H1 (cell line): ENCODE measurements around the gene LTC4S. TPM values are rescaled to one million over a fixed set of nuclear protein-coding genes. Genes with fewer than 3 reads are reported as not detected.

ENCODE experiments used
- CTCF ChIA-PET: fragments of 300-600 bp; sonication (Branson Sonifier 250); formaldehyde crosslinking; loops from one replicate; lab custom pipeline; 2021; ENCODE audit not compliant: partially characterized antibody; lab: Charles Lee
- POLR2A ChIA-PET: fragments of 300-600 bp; sonication (Branson Sonifier 250); formaldehyde crosslinking; loops from one replicate; lab custom pipeline; 2021; ENCODE audit warnings: inconsistent platforms; ENCODE audit not compliant: partially characterized antibody; lab: Charles Lee
- DNase-seq, 2 experiments: peaks; one replicate each; pipeline versions ENCODE4 v3.0.0 to v3.0.0-alpha.2; 2010 to 2022; ENCODE audit warnings: low spot score in 2 of 2, low read depth in 1 of 2, mixed read lengths in 1 of 2
- FAIRE-seq: peaks from 2 replicates; lab custom pipeline; 2011; peaks lifted over from hg19 to GRCh38; lab: Jason Lieb, UNC
- H2AFZ ChIP-seq: 2 replicates; pipeline ENCODE4 v1.8.1; 2012; ENCODE audit warnings: low read length, inconsistent platforms
- H2AK5ac ChIP-seq: 2 replicates; pipeline ENCODE4 v1.6.1; 2013; ENCODE audit warnings: low read depth, low read length
- H2BK120ac ChIP-seq: replicated peaks from 2 replicates; pipeline ENCODE3; 2013; ENCODE audit warnings: low read depth, low read length, inconsistent platforms
- H2BK12ac ChIP-seq: 2 replicates; pipeline ENCODE4 v1.6.1; 2013; ENCODE audit warnings: low read depth, low read length
- H2BK15ac ChIP-seq: 2 replicates; pipeline ENCODE4 v1.6.1; 2013; ENCODE audit warnings: low read length
- H2BK20ac ChIP-seq: 2 replicates; pipeline ENCODE4 v1.6.1; 2013; ENCODE audit warnings: low read length
- H2BK5ac ChIP-seq: 2 replicates; pipeline ENCODE4 v1.6.1; 2013; ENCODE audit warnings: low read depth, low read length
- H3K14ac ChIP-seq: 2 replicates; pipeline ENCODE4 v1.6.1; 2013; ENCODE audit warnings: inconsistent platforms; ENCODE audit not compliant: insufficient read length
- H3K18ac ChIP-seq: 2 replicates; pipeline ENCODE4 v1.6.1; 2013; ENCODE audit warnings: low read length; ENCODE audit errors: extremely low read depth
- H3K23ac ChIP-seq: 2 replicates; pipeline ENCODE4 v1.6.1; 2013; ENCODE audit warnings: inconsistent platforms; ENCODE audit not compliant: insufficient read length
- H3K23me2 ChIP-seq: 2 replicates; pipeline ENCODE4 v1.6.1; 2013; ENCODE audit warnings: low read depth, low read length
- H3K27ac ChIP-seq: 2 replicates; pipeline ENCODE4 v1.6.1; 2011; ENCODE audit warnings: low read depth, low read length, inconsistent platforms
- H3K27me3 ChIP-seq, 4 experiments: replicated peaks in 1 of 4; 1 replicate in 1 of 4; 2 replicates in 3 of 4; pipeline versions ENCODE4 v1.6.1 to v1.8.1; 2011 to 2013; ENCODE audit warnings: low read length in 3 of 4, mild to moderate bottlenecking in 3 of 4, inconsistent platforms in 2 of 4, mixed read lengths in 2 of 4, moderate library complexity in 1 of 4; ENCODE audit not compliant: control insufficient read depth in 3 of 4, insufficient read depth in 3 of 4; ENCODE audit errors: extremely low read depth in 1 of 4
- H3K36me3 ChIP-seq, 4 experiments: 2 replicates each; pipeline versions ENCODE4 v1.6.1 to v1.8.1; 2011 to 2013; ENCODE audit warnings: mild to moderate bottlenecking in 4 of 4, low read length in 3 of 4, moderate library complexity in 2 of 4, control low read depth in 1 of 4, inconsistent platforms in 1 of 4; ENCODE audit not compliant: insufficient read depth in 4 of 4, control insufficient read depth in 2 of 4
- H3K4ac ChIP-seq: replicated peaks from 2 replicates; pipeline ENCODE3; 2013; ENCODE audit warnings: low read length, low read depth, mixed read lengths, inconsistent platforms; ENCODE audit not compliant: insufficient read length
- H3K4me1 ChIP-seq, 4 experiments: replicated peaks in 1 of 4; 1 replicate in 1 of 4; 2 replicates in 3 of 4; pipeline versions ENCODE4 v1.6.1 to v1.8.1; 2011 to 2013; ENCODE audit warnings: low read length in 3 of 4, inconsistent platforms in 2 of 4, mixed read lengths in 1 of 4; ENCODE audit not compliant: insufficient read depth in 4 of 4, control insufficient read depth in 3 of 4
- H3K4me2 ChIP-seq, 2 experiments: 2 replicates each; pipeline versions ENCODE4 v1.6.1 to v1.8.1; 2011 to 2013; ENCODE audit warnings: low read depth in 2 of 2, low read length in 2 of 2, control low read depth in 1 of 2, inconsistent platforms in 1 of 2, mild to moderate bottlenecking in 1 of 2; ENCODE audit not compliant: insufficient read depth in 1 of 2
- H3K4me3 ChIP-seq, 4 experiments: fragments of 200-600, 300-600 bp in 1 of 4; sonication (generic), shearing (Covaris generic), sonication (Bioruptor Twin) in 1 of 4; 2 replicates each; pipeline versions ENCODE4 v1.5.1 to v1.8.1; 2011 to 2016; ENCODE audit warnings: low read length in 4 of 4, low read depth in 3 of 4, control low read depth in 2 of 4, inconsistent platforms in 2 of 4, mild to moderate bottlenecking in 2 of 4, mixed read lengths in 1 of 4, moderate library complexity in 1 of 4; ENCODE audit not compliant: insufficient read depth in 2 of 4; ENCODE audit errors: extremely low read depth in 1 of 4
- H3K56ac ChIP-seq: replicated peaks from 2 replicates; pipeline ENCODE3; 2013; ENCODE audit warnings: low read depth, mild to moderate bottlenecking, mixed read lengths, low read length, inconsistent platforms; ENCODE audit not compliant: insufficient read length
- H3K79me1 ChIP-seq: 2 replicates; pipeline ENCODE4 v1.6.1; 2013; ENCODE audit warnings: low read depth, low read length, control low read depth
- H3K79me2 ChIP-seq, 2 experiments: 2 replicates each; pipeline versions ENCODE4 v1.6.1 to v1.8.1; 2012 to 2013; ENCODE audit warnings: low read length in 2 of 2, mild to moderate bottlenecking in 2 of 2, inconsistent platforms in 1 of 2; ENCODE audit not compliant: insufficient read depth in 2 of 2, control insufficient read depth in 1 of 2
- H3K9ac ChIP-seq, 4 experiments: replicated peaks in 1 of 4; 1 replicate in 1 of 4; 2 replicates in 3 of 4; pipeline versions ENCODE4 v1.6.1 to v1.8.1; 2011 to 2013; ENCODE audit warnings: low read depth in 3 of 4, low read length in 3 of 4, control low read depth in 2 of 4, mild to moderate bottlenecking in 2 of 4, moderate library complexity in 2 of 4, inconsistent platforms in 1 of 4; ENCODE audit errors: extremely low read depth in 1 of 4
- H3K9me3 ChIP-seq, 2 experiments: 2 replicates each; pipeline versions ENCODE4 v1.6.1 to v1.8.1; 2012 to 2013; ENCODE audit warnings: mild to moderate bottlenecking in 2 of 2, moderate library complexity in 2 of 2, control low read depth in 1 of 2, inconsistent platforms in 1 of 2, low read depth in 1 of 2, low read length in 1 of 2, mixed read lengths in 1 of 2; ENCODE audit not compliant: insufficient read depth in 2 of 2
- H4K20me1 ChIP-seq, 2 experiments: replicated peaks in 1 of 2; 2 replicates each; pipeline versions ENCODE3 to v1.8.1; 2011 to 2013; ENCODE audit warnings: inconsistent platforms in 2 of 2, low read length in 2 of 2, mild to moderate bottlenecking in 1 of 2; ENCODE audit not compliant: insufficient read depth in 2 of 2, control insufficient read depth in 1 of 2
- H4K5ac ChIP-seq: 2 replicates; pipeline ENCODE4 v1.6.1; 2013; ENCODE audit warnings: low read length, low read depth, mixed read lengths, inconsistent platforms; ENCODE audit not compliant: insufficient read length
- H4K8ac ChIP-seq: 2 replicates; pipeline ENCODE4 v1.8.0; 2013; ENCODE audit warnings: mild to moderate bottlenecking, moderate library complexity, low read length, inconsistent platforms; ENCODE audit not compliant: insufficient read depth; ENCODE audit errors: extremely low read depth
- H4K91ac ChIP-seq: replicated peaks from 2 replicates; pipeline ENCODE3; 2013; ENCODE audit warnings: low read length, mixed read lengths, inconsistent platforms; ENCODE audit not compliant: insufficient read length
- JUND ChIP-seq: IDR thresholded peaks from 2 replicates; pipeline ENCODE4 v1.6.1; 2011; ENCODE audit warnings: mild to moderate bottlenecking, improper control_type of control experiment, low read length
- KDM4A ChIP-seq: IDR thresholded peaks from one replicate; pipeline ENCODE4 v1.7.1; 2012; ENCODE audit warnings: low read depth, mild to moderate bottlenecking, moderate library complexity, low read length, inconsistent platforms; ENCODE audit not compliant: severe bottlenecking
- SP4 ChIP-seq: IDR thresholded peaks from 2 replicates; pipeline ENCODE4 v1.6.1; 2012; ENCODE audit warnings: low read length, inconsistent platforms
- TCF12 ChIP-seq: IDR thresholded peaks from 2 replicates; pipeline ENCODE4 v1.6.1; 2011; ENCODE audit warnings: low read depth, mild to moderate bottlenecking, low read length
- WGBS, 2 experiments: shearing (Covaris generic) in 1 of 2; methylation state at CpG; one replicate each; pipeline versions ENCODE4 v1.1.6 to v1.1.7; 2013 to 2015; ENCODE audit warnings: low lambda C conversion rate in 2 of 2, mixed read lengths in 2 of 2, inconsistent platforms in 1 of 2, low coverage in 1 of 2, missing lambda C conversion rate in 1 of 2; ENCODE audit not compliant: insufficient replicate concordance in 2 of 2, insufficient coverage in 1 of 2, insufficient read length in 1 of 2; ENCODE audit errors: extremely low coverage in 1 of 2, missing lambda C conversion rate in 1 of 2; 5-methylcytosine and 5-hydroxymethylcytosine counted together
- polyA plus RNA-seq, 7 experiments: library from polyadenylated mRNA; depleted of rRNA in 3 of 7; stranded (reverse) in 5 of 7; unstranded in 2 of 7; fragments of >200 nt in 5 of 7; fragments of 200-250 nt in 2 of 7; gene quantifications; 1 replicate in 5 of 7; 2 replicates in 1 of 7; 4 replicates in 1 of 7; pipeline versions ENCODE4 v1.2.1 to v1.2.3, GENCODE V29; 2011 to 2013; ENCODE audit warnings: missing spikeins in 2 of 7, mixed read lengths in 2 of 7
- total RNA-seq: library from RNA; stranded (reverse); fragmentation: NEBNext Ultra II Directional; extraction: Animal tissue kit (Norgen Biotek cat#: 25700); gene quantifications from 2 replicates; pipeline ENCODE4 v1.2.1, GENCODE V29; 2021
- TF ChIP-seq, protein P1 (sequence below), 3 experiments: IDR thresholded peaks; 1 replicate in 2 of 3; 2 replicates in 1 of 3; pipeline versions ENCODE4 v1.5.1 to v1.6.1; 2011; ENCODE audit warnings: low read length in 3 of 3, mild to moderate bottlenecking in 3 of 3, inconsistent platforms in 2 of 3, low read depth in 1 of 3, moderate library complexity in 1 of 3; ENCODE audit not compliant: insufficient read depth in 1 of 3; ENCODE audit errors: control extremely low read depth in 1 of 3

The LTC4S gene
- total and polyA plus RNA-seq, 2 of the 8 experiments (the other 6 are each of a cell fraction or from before 2014, with no cell fraction given), result 2.2 to 3.7 TPM

DNA sequence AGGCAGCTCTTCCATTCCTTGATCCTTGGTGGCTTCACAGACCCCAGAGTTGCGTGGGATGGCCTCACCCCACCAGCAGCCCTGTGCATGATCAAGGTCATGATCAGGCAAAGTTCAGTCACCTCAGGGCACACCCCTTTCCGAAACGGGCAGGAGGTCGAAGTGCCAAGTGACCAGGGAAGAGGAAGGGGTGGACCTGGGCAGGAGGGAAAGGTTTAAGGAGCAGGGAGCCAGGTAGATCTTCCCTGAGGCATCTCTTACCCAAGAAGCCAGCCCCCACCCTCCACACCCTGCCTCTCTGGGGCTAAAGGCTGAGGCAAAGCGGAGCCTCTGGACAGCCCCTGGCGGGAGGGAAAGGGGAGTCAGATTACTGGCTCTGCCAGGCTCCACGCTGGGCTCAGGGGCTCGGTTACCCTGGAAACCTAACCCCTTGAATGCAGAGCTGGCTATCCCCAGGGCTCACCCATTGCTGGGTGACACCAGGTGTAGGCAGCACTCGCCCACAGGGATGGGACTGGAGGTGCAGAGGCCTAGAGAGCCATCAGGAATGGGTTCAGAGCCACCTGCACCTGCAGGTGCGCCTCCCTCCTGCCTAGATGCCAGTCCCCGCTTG lies 9.3 kb downstream of the LTC4S start:
- H3K27ac ChIP-seq, result no peak overlapping the region
- no peak overlapping the region; the same call in 1 of the 2 replicates for H3K18ac ChIP-seq
- H3K9ac ChIP-seq, result no peak overlapping the region
- peaks cover 0 to 32% (median 30%) of the 10 kb centered on the region in 4 experiments; a peak in 6 of 7 replicates for H3K4me1 ChIP-seq
- H2AK5ac ChIP-seq, result no peak overlapping the region
- no peak overlapping the region for H2BK120ac ChIP-seq
- no peak overlapping the region for H3K14ac ChIP-seq
- H3K27me3 ChIP-seq, result no peaks in the 10 kb centered on the region
- H3K79me2 ChIP-seq, result peaks cover 0 to 22% of the 10 kb centered on the region in 2 experiments; a peak in 2 of 4 replicates
- peaks cover 8 to 26% of the 10 kb centered on the region in 2 experiments for H4K20me1 ChIP-seq
- peak in 1 of 2 experiments; percentile 59 for DNase-seq
- no peak for FAIRE-seq
- H3K4me2 ChIP-seq, result peak overlapping the region; percentile 52 to 59
- no peaks in the 10 kb centered on the region for H3K9me3 ChIP-seq
- H2BK12ac ChIP-seq, result no peak overlapping the region
- H3K79me1 ChIP-seq, result peaks cover 11% of the 10 kb centered on the region
- no peak overlapping the region for H4K5ac ChIP-seq
- peak overlapping the region; percentile 20; the same call in 1 of the 2 replicates for H2BK5ac ChIP-seq
- H2BK20ac ChIP-seq, result no peak overlapping the region
- H3K4me3 ChIP-seq, result peak overlapping the region in 1 of 4 experiments; percentile 42; a peak in 2 of 8 replicates
- peaks cover 10% of the 10 kb centered on the region; the same call in 1 of the 2 replicates for H3K23me2 ChIP-seq
- POLR2A ChIA-PET, result interaction anchor here (1.2 to 16.9 kb wide), 5 partner anchors 14 to 180 kb away, joined by 3 to 207 read pairs (median 4); partner anchors contain the start of genes HNRNPH1 and SQSTM1
- no peak overlapping the region for H4K91ac ChIP-seq
- no peak overlapping the region; the same call in 1 of the 2 replicates for H4K8ac ChIP-seq
- 43% methylated on average over 9 of the region's 11 CpGs; no CpG with 5 or more reads in 1 of the 2 experiments for WGBS, 2 experiments
- peaks cover 11 to 24% (median 20%) of the 10 kb centered on the region in 4 experiments for H3K36me3 ChIP-seq
- no peak overlapping the region for H3K4ac ChIP-seq
- H3K23ac ChIP-seq, result no peak overlapping the region
- no peak overlapping the region for H3K56ac ChIP-seq
- H2AFZ ChIP-seq, result no peak overlapping the region
- CTCF ChIA-PET, result interaction anchor here (0.9 to 3.9 kb wide), 16 partner anchors 11 to 202 kb away, joined by 3 to 23 read pairs (median 6); no protein-coding TSS in a partner anchor
- H2BK15ac ChIP-seq, result no peak overlapping the region
- no peak for TF ChIP-seq SP4
- TF ChIP-seq JUND, result no peak
- no peak for TF ChIP-seq TCF12
- TF ChIP-seq, protein P1, sequence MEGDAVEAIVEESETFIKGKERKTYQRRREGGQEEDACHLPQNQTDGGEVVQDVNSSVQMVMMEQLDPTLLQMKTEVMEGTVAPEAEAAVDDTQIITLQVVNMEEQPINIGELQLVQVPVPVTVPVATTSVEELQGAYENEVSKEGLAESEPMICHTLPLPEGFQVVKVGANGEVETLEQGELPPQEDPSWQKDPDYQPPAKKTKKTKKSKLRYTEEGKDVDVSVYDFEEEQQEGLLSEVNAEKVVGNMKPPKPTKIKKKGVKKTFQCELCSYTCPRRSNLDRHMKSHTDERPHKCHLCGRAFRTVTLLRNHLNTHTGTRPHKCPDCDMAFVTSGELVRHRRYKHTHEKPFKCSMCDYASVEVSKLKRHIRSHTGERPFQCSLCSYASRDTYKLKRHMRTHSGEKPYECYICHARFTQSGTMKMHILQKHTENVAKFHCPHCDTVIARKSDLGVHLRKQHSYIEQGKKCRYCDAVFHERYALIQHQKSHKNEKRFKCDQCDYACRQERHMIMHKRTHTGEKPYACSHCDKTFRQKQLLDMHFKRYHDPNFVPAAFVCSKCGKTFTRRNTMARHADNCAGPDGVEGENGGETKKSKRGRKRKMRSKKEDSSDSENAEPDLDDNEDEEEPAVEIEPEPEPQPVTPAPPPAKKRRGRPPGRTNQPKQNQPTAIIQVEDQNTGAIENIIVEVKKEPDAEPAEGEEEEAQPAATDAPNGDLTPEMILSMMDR (IDR thresholded peaks at IDR 0.05; ENCODE audit: control extremely low read depth in 1 of 3, insufficient read depth in 1 of 3, low read depth in 1 of 3, low read length in 3 of 3), result no peak
- no peak for TF ChIP-seq KDM4A
